PC-9 (cell line): Measurements from ENCODE around the gene IGLL5. TPM values are rescaled to one million over a fixed set of nuclear protein-coding genes. Genes with fewer than 3 reads are reported as not detected.

Experiments
- BruUV-seq: library from RNA; stranded (reverse); fragments of 400-500 nt; replicated peaks from 2 replicates; lab custom pipeline; 2021; lab: Mats Ljungman, UMichigan
- CTCF ChIA-PET: fragments of 300-600 bp; sonication (Branson Sonifier 250); formaldehyde crosslinking; loops from one replicate; lab custom pipeline; 2022; ENCODE audit warnings: antibody characterized with exemption; lab: Charles Lee
- POLR2A ChIA-PET: fragments of 300-600 bp; sonication (Branson Sonifier 250); formaldehyde crosslinking; loops from one replicate; lab custom pipeline; 2022; ENCODE audit warnings: antibody characterized with exemption; ENCODE audit not compliant: unreplicated experiment; lab: Charles Lee
- DNase-seq, 2 experiments: peaks; one replicate each; pipeline versions ENCODE4 v3.0.0 to v3.0.0-alpha.2; 2015 to 2022; ENCODE audit warnings: mixed read lengths in 1 of 2
- H2AFZ ChIP-seq: fragments of 200-600 bp; sonication (generic); 2 replicates; pipeline ENCODE4 v1.8.1; 2017; ENCODE audit warnings: antibody characterized with exemption
- H3F3A ChIP-seq: fragments of 200-600 bp; sonication (generic); 2 replicates; pipeline ENCODE4 v1.8.1; 2017; ENCODE audit warnings: antibody characterized with exemption, mild to moderate bottlenecking, low read depth; ENCODE audit not compliant: insufficient read depth
- H3K27ac ChIP-seq: fragments of 200-600 bp; sonication (generic); 2 replicates; pipeline ENCODE4 v1.6.1; 2016; ENCODE audit warnings: mixed run types
- H3K27me3 ChIP-seq: fragments of 200-600 bp; sonication (generic); 2 replicates; pipeline ENCODE4 v1.6.1; 2016; ENCODE audit warnings: low read depth, mixed run types; ENCODE audit not compliant: insufficient read depth
- H3K36me3 ChIP-seq: fragments of 200-600 bp; sonication (generic); 2 replicates; pipeline ENCODE4 v1.6.1; 2016; ENCODE audit warnings: low read depth, mixed run types
- H3K4me1 ChIP-seq: fragments of 200-600 bp; sonication (generic); replicated peaks from 2 replicates; pipeline ENCODE4 v1.6.1; 2016; ENCODE audit warnings: mixed run types; ENCODE audit not compliant: insufficient read depth
- H3K4me2 ChIP-seq: fragments of 200-600 bp; sonication (generic); 2 replicates; pipeline ENCODE4 v1.6.1; 2017; ENCODE audit warnings: mixed run types
- H3K4me3 ChIP-seq: fragments of 200-600 bp; sonication (generic); 2 replicates; pipeline ENCODE4 v1.6.1; 2016; ENCODE audit warnings: mixed run types
- H3K79me2 ChIP-seq: fragments of 200-600 bp; sonication (generic); 2 replicates; pipeline ENCODE4 v1.6.1; 2017; ENCODE audit warnings: low read depth, mixed run types
- H3K9me2 ChIP-seq: fragments of 200-600 bp; sonication (generic); 2 replicates; pipeline ENCODE4 v1.8.1; 2017; ENCODE audit warnings: mild to moderate bottlenecking; ENCODE audit not compliant: insufficient read depth
- H3K9me3 ChIP-seq: fragments of 200-600 bp; sonication (generic); 2 replicates; pipeline ENCODE4 v1.8.1; 2016; ENCODE audit warnings: low read depth; ENCODE audit not compliant: insufficient read depth
- H4K20me1 ChIP-seq: fragments of 200-600 bp; sonication (generic); 2 replicates; pipeline ENCODE4 v1.8.1; 2017; ENCODE audit not compliant: insufficient read depth
- EZH2 ChIP-seq: fragments of 200-600 bp; sonication (generic); IDR thresholded peaks from 2 replicates; pipeline ENCODE4 v1.8.0; 2017; ENCODE audit warnings: antibody characterized with exemption, low read depth
- intact Hi-C: fragments of 100-400 bp; cut with micrococcal nuclease; formaldehyde crosslinking; loops from one replicate; pipeline ENCODE4 v1.10.0; 2022; ENCODE audit not compliant: unreplicated experiment
- total RNA-seq: library from RNA; stranded (reverse); gene quantifications from 2 replicates; pipeline ENCODE4 v1.2.3, GENCODE V29; 2021
- TF ChIP-seq, protein P1 (sequence below): fragments of 200-600 bp; sonication (generic); conservative IDR thresholded peaks from 2 replicates; pipeline ENCODE4 v1.6.1; 2017; ENCODE audit warnings: mixed run types, antibody characterized with exemption, mild to moderate bottlenecking, moderate library complexity

Gene IGLL5
- total RNA-seq, 1 experiment from 2014 or later: not detected

DNA sequence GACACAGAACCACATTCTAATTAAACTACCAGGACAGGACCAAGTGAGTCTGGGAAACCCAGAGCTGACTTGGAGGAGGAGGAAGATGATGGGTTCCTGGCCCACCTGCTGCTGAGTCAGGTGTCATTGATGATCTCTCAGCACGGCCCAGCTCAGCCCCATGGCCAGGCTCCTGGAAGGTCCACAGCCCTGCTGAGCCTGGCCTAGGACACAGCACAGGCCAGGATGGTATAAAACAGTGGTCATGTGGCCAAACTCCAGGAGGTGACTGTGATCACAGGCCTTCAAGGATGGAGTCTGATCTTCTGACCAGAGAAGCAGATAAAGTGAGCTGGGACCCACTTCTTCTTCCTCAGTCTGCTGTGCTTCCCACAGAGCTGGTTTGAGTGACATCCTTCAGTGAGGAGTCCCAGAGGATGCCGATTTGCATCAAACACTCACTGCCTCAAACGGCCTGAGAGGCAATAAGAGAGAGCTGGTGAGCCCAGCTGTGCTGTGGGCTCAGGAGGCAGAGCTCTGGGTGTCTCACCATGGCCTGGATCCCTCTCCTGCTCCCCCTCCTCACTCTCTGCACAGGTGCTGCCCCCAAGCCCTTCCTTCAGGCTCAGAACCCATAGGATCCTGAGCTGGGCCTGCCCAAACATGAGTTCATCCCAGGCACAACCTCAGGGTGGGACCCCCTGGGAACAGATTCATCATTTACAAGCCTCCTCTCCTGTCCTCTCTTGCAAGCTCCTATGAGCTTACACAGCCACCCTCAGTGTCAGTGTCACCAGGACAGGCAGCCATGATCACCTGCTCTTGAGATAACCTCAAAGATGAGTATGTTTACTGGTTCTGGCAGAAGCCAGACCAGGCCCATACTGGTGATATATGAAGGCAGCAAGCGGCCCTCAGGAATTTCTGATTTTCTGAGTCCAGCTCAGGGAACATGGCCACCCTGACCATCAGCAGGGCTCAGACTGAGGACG is 37.7 kb upstream of the IGLL5 start:
- 0 out of 2 replicates have a peak, but pooled peaks cover 4% of the 10 kb centered on the region for H4K20me1 ChIP-seq
- no peaks in the 10 kb centered on the region for H3K79me2 ChIP-seq
- H3K9me2 ChIP-seq: no peaks in the 10 kb centered on the region
- no peak for DNase-seq
- no peak overlapping the region for H2AFZ ChIP-seq
- no peak for TF ChIP-seq EZH2
- TF ChIP-seq, protein P1, sequence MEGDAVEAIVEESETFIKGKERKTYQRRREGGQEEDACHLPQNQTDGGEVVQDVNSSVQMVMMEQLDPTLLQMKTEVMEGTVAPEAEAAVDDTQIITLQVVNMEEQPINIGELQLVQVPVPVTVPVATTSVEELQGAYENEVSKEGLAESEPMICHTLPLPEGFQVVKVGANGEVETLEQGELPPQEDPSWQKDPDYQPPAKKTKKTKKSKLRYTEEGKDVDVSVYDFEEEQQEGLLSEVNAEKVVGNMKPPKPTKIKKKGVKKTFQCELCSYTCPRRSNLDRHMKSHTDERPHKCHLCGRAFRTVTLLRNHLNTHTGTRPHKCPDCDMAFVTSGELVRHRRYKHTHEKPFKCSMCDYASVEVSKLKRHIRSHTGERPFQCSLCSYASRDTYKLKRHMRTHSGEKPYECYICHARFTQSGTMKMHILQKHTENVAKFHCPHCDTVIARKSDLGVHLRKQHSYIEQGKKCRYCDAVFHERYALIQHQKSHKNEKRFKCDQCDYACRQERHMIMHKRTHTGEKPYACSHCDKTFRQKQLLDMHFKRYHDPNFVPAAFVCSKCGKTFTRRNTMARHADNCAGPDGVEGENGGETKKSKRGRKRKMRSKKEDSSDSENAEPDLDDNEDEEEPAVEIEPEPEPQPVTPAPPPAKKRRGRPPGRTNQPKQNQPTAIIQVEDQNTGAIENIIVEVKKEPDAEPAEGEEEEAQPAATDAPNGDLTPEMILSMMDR: no peak
- no peaks in the 10 kb centered on the region for H3K36me3 ChIP-seq
- no peak overlapping the region for H3K4me3 ChIP-seq
- no peaks in the 10 kb centered on the region for H3F3A ChIP-seq
- no peaks in the 10 kb centered on the region for H3K4me1 ChIP-seq
- POLR2A ChIA-PET: no interaction called here
- BruUV-seq: no TSS peak
- H3K9me3 ChIP-seq: no peaks in the 10 kb centered on the region
- CTCF ChIA-PET: interaction anchor here (0.5 kb wide), 1 partner anchor 175 kb away, joined by 4 read pairs; no protein-coding TSS in a partner anchor
- H3K4me2 ChIP-seq: no peak overlapping the region
- peaks cover 37% of the 10 kb centered on the region for H3K27me3 ChIP-seq
- intact Hi-C loops: loop anchor here (5.0 kb wide), 1 partner anchor 107 kb away; no protein-coding TSS in a partner anchor
- no peak overlapping the region for H3K27ac ChIP-seq

DNA sequence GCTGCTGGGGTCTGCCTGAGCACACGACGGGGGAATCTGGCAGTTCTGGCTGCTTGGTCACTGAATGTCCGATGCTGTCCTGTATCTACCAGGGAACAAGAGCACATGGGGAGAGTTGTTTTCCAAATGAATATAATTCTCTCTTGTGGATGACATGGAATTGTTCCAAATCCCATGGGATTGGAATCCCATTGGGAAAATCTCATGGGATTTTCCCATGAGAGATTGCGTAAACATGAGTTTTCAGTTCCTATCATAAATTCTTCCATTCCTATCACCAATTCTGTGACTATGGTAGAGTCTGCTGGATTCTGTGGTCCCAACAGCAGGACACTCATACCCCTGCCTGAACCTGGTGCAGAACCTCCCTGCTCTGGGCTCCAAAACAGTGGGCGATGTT is 35.6 kb upstream of the IGLL5 start:
- BruUV-seq: no TSS peak
- TF ChIP-seq, protein P1: no peak
- no peak for TF ChIP-seq EZH2
- H3K4me2 ChIP-seq: no peak overlapping the region
- H4K20me1 ChIP-seq: no peaks in the 10 kb centered on the region
- H2AFZ ChIP-seq: no peak overlapping the region
- H3K4me3 ChIP-seq: no peak overlapping the region
- POLR2A ChIA-PET: no interaction called here
- DNase-seq: no peak
- intact Hi-C loops: no loop called here
- H3F3A ChIP-seq: no peaks in the 10 kb centered on the region
- no peaks in the 10 kb centered on the region for H3K4me1 ChIP-seq
- H3K9me2 ChIP-seq: no peaks in the 10 kb centered on the region
- no peaks in the 10 kb centered on the region for H3K79me2 ChIP-seq
- no peaks in the 10 kb centered on the region for H3K9me3 ChIP-seq
- H3K27me3 ChIP-seq: peaks cover 43% of the 10 kb centered on the region
- H3K36me3 ChIP-seq: no peaks in the 10 kb centered on the region
- CTCF ChIA-PET: no interaction called here
- H3K27ac ChIP-seq: no peak overlapping the region

DNA sequence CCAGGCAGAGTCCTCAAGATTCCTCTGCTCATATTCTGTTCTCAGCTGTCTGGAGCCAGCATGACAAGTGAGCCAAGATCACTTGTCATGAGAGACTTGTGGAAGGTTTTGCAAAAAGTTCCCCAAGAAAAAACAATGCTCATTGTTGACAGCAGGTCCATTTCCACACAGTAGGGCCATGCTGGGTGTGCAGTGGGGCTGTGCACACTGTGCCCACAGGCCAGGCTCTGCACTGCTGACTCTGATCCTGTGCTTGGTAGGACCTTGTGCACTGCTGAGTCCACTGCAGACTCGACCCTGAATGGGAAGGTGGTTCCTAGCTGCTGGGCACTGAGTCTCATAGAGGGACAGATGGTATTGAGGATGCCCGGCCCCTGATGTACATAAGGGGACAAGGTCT is 33.9 kb upstream of the IGLL5 start:
- CTCF ChIA-PET: no interaction called here
- POLR2A ChIA-PET: no interaction called here

More for the DNA sequence above, 33.9 kb upstream of the IGLL5 start:
- Histone ChIP-seq H3K9me3 (no peaks in the 10 kb centered on the region), H3K4me3 (no peak overlapping the region), H3K79me2 (no peaks in the 10 kb centered on the region), H4K20me1 (no peaks in the 10 kb centered on the region), H3K36me3 (no peaks in the 10 kb centered on the region), H3K27ac (no peak overlapping the region), H3K27me3 (peaks cover 59% of the 10 kb centered on the region), H3K4me1 (no peaks in the 10 kb centered on the region), H3F3A (no peaks in the 10 kb centered on the region), H3K9me2 (no peaks in the 10 kb centered on the region), H2AFZ (no peak overlapping the region), H3K4me2 (no peak overlapping the region)
- no peak for TF ChIP-seq EZH2
- TF ChIP-seq, protein P1: no peak
- no peak for DNase-seq
- BruUV-seq: no TSS peak
- intact Hi-C loops: no loop called here
